GM12864 (cell line): ENCODE measurements around the gene SOX6.

Source experiments
- DNase-seq: peaks from one replicate; pipeline ENCODE4 v3.0.0-alpha.2; 2011; ENCODE audit warnings: low read depth
- H3K4me3 ChIP-seq: 2 replicates; pipeline ENCODE4 v1.5.1; 2011; ENCODE audit warnings: mild to moderate bottlenecking, low read depth, low read length, control low read depth
- TF ChIP-seq, protein P1 (sequence below): IDR thresholded peaks from 2 replicates; pipeline ENCODE4 v1.5.1; 2011; ENCODE audit warnings: low read depth, mild to moderate bottlenecking, moderate library complexity, low read length, control low read depth, inconsistent platforms; ENCODE audit errors: missing control alignments

Gene SOX6

DNA sequence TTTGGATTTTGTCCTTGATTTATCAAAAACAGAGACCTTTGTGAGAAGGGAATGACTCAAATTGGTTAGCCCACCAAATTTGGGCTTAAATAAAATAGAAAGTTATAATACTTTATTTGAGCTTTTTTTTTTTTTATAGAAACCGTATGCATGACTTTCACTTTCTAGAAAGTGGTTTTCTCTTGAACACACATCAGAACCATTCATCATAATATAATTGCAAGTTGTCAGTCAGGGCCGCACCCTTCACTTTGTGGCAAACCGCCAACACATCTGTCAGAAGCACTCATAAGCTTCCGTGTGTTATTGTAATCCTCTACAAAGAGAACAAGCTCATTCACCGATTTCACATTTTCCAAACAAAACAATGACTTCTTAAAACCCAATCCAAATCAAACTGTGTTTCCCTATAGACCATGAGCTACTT, 76.1 kb downstream of the SOX6 start:
- H3K4me3 ChIP-seq: no peak overlapping the region
- no peak for DNase-seq
- TF ChIP-seq, protein P1, sequence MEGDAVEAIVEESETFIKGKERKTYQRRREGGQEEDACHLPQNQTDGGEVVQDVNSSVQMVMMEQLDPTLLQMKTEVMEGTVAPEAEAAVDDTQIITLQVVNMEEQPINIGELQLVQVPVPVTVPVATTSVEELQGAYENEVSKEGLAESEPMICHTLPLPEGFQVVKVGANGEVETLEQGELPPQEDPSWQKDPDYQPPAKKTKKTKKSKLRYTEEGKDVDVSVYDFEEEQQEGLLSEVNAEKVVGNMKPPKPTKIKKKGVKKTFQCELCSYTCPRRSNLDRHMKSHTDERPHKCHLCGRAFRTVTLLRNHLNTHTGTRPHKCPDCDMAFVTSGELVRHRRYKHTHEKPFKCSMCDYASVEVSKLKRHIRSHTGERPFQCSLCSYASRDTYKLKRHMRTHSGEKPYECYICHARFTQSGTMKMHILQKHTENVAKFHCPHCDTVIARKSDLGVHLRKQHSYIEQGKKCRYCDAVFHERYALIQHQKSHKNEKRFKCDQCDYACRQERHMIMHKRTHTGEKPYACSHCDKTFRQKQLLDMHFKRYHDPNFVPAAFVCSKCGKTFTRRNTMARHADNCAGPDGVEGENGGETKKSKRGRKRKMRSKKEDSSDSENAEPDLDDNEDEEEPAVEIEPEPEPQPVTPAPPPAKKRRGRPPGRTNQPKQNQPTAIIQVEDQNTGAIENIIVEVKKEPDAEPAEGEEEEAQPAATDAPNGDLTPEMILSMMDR: no peak

DNA sequence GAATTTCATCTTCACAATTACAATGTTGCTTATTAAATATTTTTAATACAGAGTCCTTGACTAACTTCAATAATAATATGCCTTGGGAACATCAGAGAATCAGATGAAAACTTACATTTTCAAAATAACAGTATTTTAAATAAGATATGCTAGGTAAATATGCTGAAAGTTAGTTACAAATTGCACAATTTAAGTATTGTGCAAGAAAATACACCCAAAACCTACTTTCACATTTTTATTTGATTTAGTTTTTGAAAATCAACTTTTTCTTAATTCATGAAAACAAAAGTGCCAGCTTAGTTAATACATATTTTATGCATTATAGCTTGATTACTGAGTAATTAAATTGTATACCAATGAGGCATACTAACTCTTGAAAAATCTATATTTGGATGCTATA, 76.8 kb downstream of the SOX6 start:
- TF ChIP-seq, protein P1: no peak
- H3K4me3 ChIP-seq: no peak overlapping the region
- DNase-seq: no peak

DNA sequence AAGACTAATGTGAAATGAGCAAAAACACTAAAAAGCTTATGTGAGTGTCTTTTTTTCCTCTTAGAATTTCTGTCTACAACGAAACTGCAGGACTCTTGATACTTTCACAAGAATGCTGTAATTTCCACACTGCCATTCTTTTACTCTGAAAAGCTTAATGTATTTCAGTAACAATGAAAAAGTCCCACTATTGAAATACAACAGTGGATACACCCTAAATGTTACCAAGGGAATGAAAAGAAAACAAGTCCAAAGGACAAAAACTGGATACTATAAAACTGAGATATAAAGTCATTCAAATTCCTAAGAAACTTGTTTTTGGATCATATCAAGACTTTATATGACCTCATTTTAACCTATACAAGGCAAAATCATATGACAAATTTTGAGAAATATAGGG, 77.4 kb downstream of the SOX6 start:
- no peak for DNase-seq
- TF ChIP-seq, protein P1: no peak
- no peak overlapping the region for H3K4me3 ChIP-seq

DNA sequence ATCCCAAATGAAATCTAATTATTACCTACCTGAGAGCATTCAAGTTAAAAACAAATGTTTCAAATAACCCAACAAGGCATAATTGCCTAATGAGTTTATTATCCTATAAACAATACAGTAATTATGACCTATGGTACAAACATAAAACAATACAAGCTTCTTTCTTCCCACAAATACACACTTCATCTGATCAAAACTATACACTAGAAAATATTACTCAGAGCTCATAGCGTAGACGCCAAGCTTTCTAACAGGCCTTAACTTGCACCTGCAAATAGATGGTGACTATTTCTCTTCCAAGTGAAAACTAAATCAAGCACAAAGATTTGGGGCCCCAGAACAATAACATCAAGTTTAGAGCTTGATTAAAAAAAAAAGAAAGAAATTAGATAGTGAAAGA, 78.1 kb downstream of the SOX6 start:
- no peak overlapping the region for H3K4me3 ChIP-seq
- TF ChIP-seq, protein P1: no peak
- no peak for DNase-seq

DNA sequence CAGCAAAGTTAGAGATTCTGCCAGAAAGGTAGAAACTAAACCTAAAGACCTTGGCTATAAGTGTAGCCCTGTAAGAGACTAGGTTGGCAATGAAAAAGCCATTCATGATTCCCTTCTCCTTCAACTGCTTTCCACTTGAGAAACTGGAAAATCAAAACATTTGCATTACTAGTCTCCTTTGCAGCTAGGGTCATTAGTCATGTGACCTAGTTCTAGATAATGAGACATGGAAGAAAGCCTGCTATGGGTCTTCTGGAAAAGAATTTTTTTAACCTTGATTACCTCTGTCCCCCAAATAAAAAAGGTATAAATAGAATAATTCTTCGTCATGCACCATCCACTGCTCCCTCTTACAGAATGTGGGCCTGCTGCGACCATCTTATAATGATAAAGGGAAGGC, 80.1 kb downstream of the SOX6 start:
- H3K4me3 ChIP-seq: no peak overlapping the region
- DNase-seq: no peak
- TF ChIP-seq, protein P1: no peak

DNA sequence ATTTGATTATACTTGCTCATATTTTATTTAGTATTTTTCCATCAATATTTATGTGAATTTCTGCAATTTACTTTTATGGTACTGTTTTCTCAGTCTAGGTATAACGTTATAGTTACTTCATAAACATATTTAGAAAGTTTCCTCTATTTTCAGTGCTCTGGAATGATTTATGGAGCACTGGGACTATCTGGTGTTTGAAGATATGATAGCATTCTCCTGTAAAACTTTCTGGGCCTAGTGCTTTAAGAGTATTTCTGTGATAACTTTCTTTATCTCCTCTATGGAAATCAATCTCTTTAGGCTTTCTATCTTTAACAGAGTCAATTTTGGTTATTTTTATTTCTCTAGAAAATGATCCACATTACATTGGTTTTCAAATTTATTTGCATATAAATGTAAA, 85.1 kb downstream of the SOX6 start:
- no peak for DNase-seq
- TF ChIP-seq, protein P1: no peak
- no peak overlapping the region for H3K4me3 ChIP-seq

DNA sequence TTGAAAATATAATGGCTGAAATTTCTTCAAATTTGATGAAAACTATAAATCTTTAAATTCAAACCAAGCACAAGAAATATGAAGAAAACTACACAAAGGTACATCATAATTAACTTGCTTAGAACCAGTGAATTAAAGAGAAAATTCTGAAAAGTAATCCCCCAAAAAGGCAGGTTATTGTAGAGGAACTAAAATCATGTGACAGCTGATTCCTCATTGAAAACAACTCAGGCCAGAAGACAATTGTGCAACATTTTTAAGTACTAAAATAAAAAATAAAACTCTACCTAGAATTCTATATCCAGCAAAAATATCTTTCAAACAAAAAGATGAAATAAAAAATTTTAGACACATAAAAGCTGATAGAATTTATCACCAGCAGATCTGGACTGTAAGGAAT, 90.3 kb downstream of the SOX6 start:
- TF ChIP-seq, protein P1: no peak
- H3K4me3 ChIP-seq: no peak overlapping the region
- no peak for DNase-seq
